A549 (cell line): ENCODE measurements around the gene RNF215. TPM values are rescaled to one million over a fixed set of nuclear protein-coding genes. Genes with fewer than 3 reads are reported as not detected.

Experiments used
- ATAC-seq, 2 experiments: fragments of 200-7000 bp in 1 of 2; fragments of >200 bp in 1 of 2; cut with Nextera tagmentation in 1 of 2; cut with Tn5 transposase in 1 of 2; 3 replicates each; pipeline versions ENCODE4 v1.8.0 to v1.9.1; 2018 to 2020; ENCODE audit warnings: mild to moderate bottlenecking in 1 of 2, moderate library complexity in 1 of 2
- CTCF ChIA-PET: fragments of 300-600 bp; sonication (Branson Sonifier 250); formaldehyde crosslinking; extraction: SDS; loops from one replicate; lab custom pipeline; 2021; ENCODE audit warnings: antibody characterized with exemption, inconsistent platforms; lab: Yijun Ruan, JAX
- POLR2A ChIA-PET: fragments of 350-600 bp; formaldehyde crosslinking; extraction: SDS; loops from one replicate; lab custom pipeline; 2021; ENCODE audit warnings: antibody characterized with exemption, inconsistent platforms; lab: Yijun Ruan, JAX
- DNase-seq, 2 experiments: peaks; one replicate each; pipeline versions ENCODE4 v3.0.0 to v3.0.0-alpha.2; 2011 to 2016; ENCODE audit warnings: low read depth in 1 of 2, low spot score in 1 of 2
- FAIRE-seq: peaks from 2 replicates; lab custom pipeline; 2011; peaks lifted over from hg19 to GRCh38; lab: Jason Lieb, UNC
- H3K27ac ChIP-seq, 2 experiments: fragments of >200 bp; sonication (Bioruptor Twin); formaldehyde crosslinking; 3 replicates each; pipeline ENCODE4 v1.5.1; 2016 to 2017
- H3K4me1 ChIP-seq: fragments of >200 bp; sonication (Bioruptor Twin); formaldehyde crosslinking; 3 replicates; pipeline ENCODE4 v1.6.1; 2016
- H3K4me2 ChIP-seq: fragments of >200 bp; sonication (Bioruptor Twin); formaldehyde crosslinking; 3 replicates; pipeline ENCODE4 v1.6.1; 2016
- H3K4me3 ChIP-seq: fragments of >200 bp; sonication (Bioruptor Twin); formaldehyde crosslinking; 3 replicates; pipeline ENCODE4 v1.5.1; 2016
- H3K9me3 ChIP-seq: fragments of >200 bp; sonication (Bioruptor Twin); formaldehyde crosslinking; 3 replicates; pipeline ENCODE4 v1.6.1; 2016
- CEBPB ChIP-seq, 2 experiments: fragments of >200 bp in 1 of 2; sonication (Bioruptor Twin) in 1 of 2; formaldehyde crosslinking in 1 of 2; IDR thresholded peaks; 2 replicates each; pipeline ENCODE4 v1.6.1; 2012 to 2016
- CHD4 ChIP-seq: fragments of 200-600 bp; sonication (generic); IDR thresholded peaks from 2 replicates; pipeline ENCODE4 v1.6.1; 2016; ENCODE audit warnings: antibody characterized with exemption, mild to moderate bottlenecking, borderline replicate concordance
- EP300 ChIP-seq, 2 experiments: fragments of >200 bp; sonication (Bioruptor Twin); formaldehyde crosslinking; IDR thresholded peaks; 2 replicates in 1 of 2; 3 replicates in 1 of 2; pipeline ENCODE4 v1.6.1; 2016 to 2017
- ESRRA ChIP-seq: fragments of 150-350 bp; IDR thresholded peaks from 2 replicates; pipeline ENCODE4 v1.6.1; 2014; ENCODE audit warnings: mild to moderate bottlenecking, low read length, borderline replicate concordance
- GATA3 ChIP-seq: IDR thresholded peaks from 2 replicates; pipeline ENCODE4 v1.6.1; 2012; ENCODE audit warnings: borderline replicate concordance
- HDAC2 ChIP-seq: fragments of 200-600 bp; sonication (generic); IDR thresholded peaks from 2 replicates; pipeline ENCODE4 v1.6.1; 2016
- HEYL ChIP-seq: fragments of 250-450 bp; sonication (Bioruptor Pico); IDR thresholded peaks from 2 replicates; pipeline ENCODE4 v1.8.0; 2021; ENCODE audit warnings: mild to moderate bottlenecking, moderate library complexity
- HOXA7 ChIP-seq: fragments of 250-450 bp; sonication (Bioruptor Pico); IDR thresholded peaks from 2 replicates; pipeline ENCODE4 v1.5.0; 2020; ENCODE audit warnings: mild to moderate bottlenecking, moderate library complexity
- JUNB ChIP-seq: fragments of >200 bp; sonication (Bioruptor Twin); formaldehyde crosslinking; IDR thresholded peaks from 2 replicates; pipeline ENCODE4 v1.6.1; 2016
- MAZ ChIP-seq: fragments of 150-350 bp; IDR thresholded peaks from 2 replicates; pipeline ENCODE4 v1.6.1; 2014; ENCODE audit warnings: antibody characterized with exemption, low read depth, low read length, borderline replicate concordance
- PHF8 ChIP-seq: fragments of 200-600 bp; sonication (generic); IDR thresholded peaks from 2 replicates; pipeline ENCODE4 v1.6.1; 2016; ENCODE audit warnings: low read depth, mild to moderate bottlenecking, antibody characterized with exemption, moderate library complexity, borderline replicate concordance
- RFX5 ChIP-seq: fragments of 450-650 bp; IDR thresholded peaks from 2 replicates; pipeline ENCODE4 v1.7.1; 2014; ENCODE audit warnings: antibody characterized with exemption, mild to moderate bottlenecking, moderate library complexity
- RNF2 ChIP-seq: fragments of 200-600 bp; sonication (generic); IDR thresholded peaks from 2 replicates; pipeline ENCODE4 v1.6.1; 2016; ENCODE audit warnings: low read depth, mild to moderate bottlenecking, antibody characterized with exemption, moderate library complexity, borderline replicate concordance
- TP53 ChIP-seq: fragments of 250-450 bp; sonication (Bioruptor Pico); IDR thresholded peaks from 2 replicates; pipeline ENCODE4 v1.5.0; 2021; ENCODE audit warnings: mild to moderate bottlenecking, moderate library complexity
- ZC3H11A ChIP-seq: fragments of 450-650 bp; IDR thresholded peaks from 2 replicates; pipeline ENCODE4 v1.6.1; 2014; ENCODE audit warnings: antibody characterized with exemption, mild to moderate bottlenecking
- ZFP36 ChIP-seq: fragments of 450-650 bp; IDR thresholded peaks from 2 replicates; pipeline ENCODE4 v1.6.1; 2014; ENCODE audit warnings: borderline replicate concordance; ENCODE audit not compliant: partially characterized antibody
- ZNF302 ChIP-seq: fragments of 250-450 bp; sonication (Bioruptor Pico); IDR thresholded peaks from 2 replicates; pipeline ENCODE4 v1.9.0; 2021; ENCODE audit warnings: inconsistent platforms, mild to moderate bottlenecking, moderate library complexity
- ZSCAN20 ChIP-seq: fragments of 250-450 bp; sonication (Bioruptor Pico); IDR thresholded peaks from 2 replicates; pipeline ENCODE4 v1.8.0; 2022; ENCODE audit warnings: mild to moderate bottlenecking, moderate library complexity
- WGBS: methylation state at CpG from one replicate; pipeline ENCODE4 v1.1.6; 2017; ENCODE audit errors: missing lambda C conversion rate; 5-methylcytosine and 5-hydroxymethylcytosine counted together
- polyA plus RNA-seq, 4 experiments: library from polyadenylated mRNA; depleted of rRNA in 3 of 4; stranded (reverse); fragments of >200 nt; fragmentation: RNase III in 1 of 4; extraction: RNeasy Plus Mini Kit Qiagen cat#74134 plus additional on column Dnase treatment in 1 of 4; gene quantifications; 2 replicates in 3 of 4; 3 replicates in 1 of 4; pipeline ENCODE4 v1.2.3, GENCODE V29; 2011 to 2017
- TF ChIP-seq, protein P1 (sequence below): IDR thresholded peaks from 2 replicates; pipeline ENCODE4 v1.6.1; 2012
- TF ChIP-seq, protein P2 (sequence below): fragments of >200 bp; sonication (Bioruptor Twin); formaldehyde crosslinking; IDR thresholded peaks from 3 replicates; pipeline ENCODE4 v1.6.1; 2016
- TF ChIP-seq, protein P3 (sequence below): IDR thresholded peaks from 2 replicates; pipeline ENCODE4 v1.6.1; 2012; ENCODE audit warnings: low read depth, borderline replicate concordance
- TF ChIP-seq, protein P4 (sequence below): fragments of >200 bp; sonication (Bioruptor Twin); formaldehyde crosslinking; IDR thresholded peaks from 2 replicates; pipeline ENCODE4 v1.6.1; 2016
- TF ChIP-seq, protein P5 (sequence below): fragments of 450-650 bp; IDR thresholded peaks from 2 replicates; pipeline ENCODE4 v1.6.1; 2014; ENCODE audit warnings: antibody characterized with exemption
- TF ChIP-seq, protein P6 (sequence below): fragments of 250-450 bp; sonication (Bioruptor Pico); IDR thresholded peaks from 2 replicates; pipeline ENCODE4 v1.5.0; 2021; ENCODE audit warnings: mild to moderate bottlenecking, moderate library complexity, borderline replicate concordance
- TF ChIP-seq, protein P7 (sequence below): fragments of 250-450 bp; sonication (Bioruptor Pico); IDR thresholded peaks from 2 replicates; pipeline ENCODE4 v1.5.0; 2020; ENCODE audit warnings: low read depth, mild to moderate bottlenecking, moderate library complexity

Gene RNF215
- polyA plus RNA-seq, 2 of the 4 experiments (the other 2 are of a cell fraction): 16.4 to 19.5 TPM

DNA sequence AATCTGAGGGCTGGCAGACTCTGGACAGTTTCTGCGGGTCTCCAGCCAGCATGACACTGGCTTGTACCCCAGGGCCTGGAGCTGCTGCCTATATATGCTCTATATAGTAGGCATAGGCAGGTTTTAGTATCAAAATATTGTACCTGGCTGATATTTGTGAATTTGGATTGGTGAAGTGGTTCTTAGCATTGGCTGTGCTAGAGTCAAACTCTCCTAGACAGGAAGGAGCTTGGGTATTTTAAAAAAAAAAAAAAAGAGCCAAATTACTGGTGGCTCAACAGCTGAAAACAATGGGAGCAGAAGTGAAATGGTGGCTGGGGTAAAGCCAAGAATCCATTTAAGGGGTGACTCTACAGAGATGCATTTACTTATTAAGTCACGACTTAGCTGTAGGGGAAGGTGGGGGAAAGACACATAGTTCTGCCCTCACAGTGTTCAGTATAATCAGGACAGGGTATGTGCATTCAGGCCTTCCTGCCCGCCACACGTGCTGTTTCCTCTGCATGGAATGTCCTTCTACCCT is 27.4 kb upstream of the RNF215 start:
- no peak for ATAC-seq
- no peak for FAIRE-seq
- DNase-seq: no peak
- H3K4me1 ChIP-seq: peaks cover 29% of the 10 kb centered on the region
- POLR2A ChIA-PET: no interaction called here
- no peak for TF ChIP-seq ZC3H11A
- TF ChIP-seq, protein P1, sequence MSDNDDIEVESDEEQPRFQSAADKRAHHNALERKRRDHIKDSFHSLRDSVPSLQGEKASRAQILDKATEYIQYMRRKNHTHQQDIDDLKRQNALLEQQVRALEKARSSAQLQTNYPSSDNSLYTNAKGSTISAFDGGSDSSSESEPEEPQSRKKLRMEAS: no peak
- TF ChIP-seq RFX5: no peak
- no peak for TF ChIP-seq JUNB
- TF ChIP-seq GATA3: no peak
- TF ChIP-seq ZNF302 (CRISPR knock-in tag): no peak
- TF ChIP-seq HEYL (CRISPR knock-in tag): no peak
- TF ChIP-seq ZFP36: no peak
- TF ChIP-seq TP53: no peak
- TF ChIP-seq PHF8: no peak
- no peak for TF ChIP-seq ZSCAN20 (CRISPR knock-in tag)
- no peak for TF ChIP-seq CEBPB (IDR thresholded peaks at IDR 0.05)
- TF ChIP-seq, protein P2, sequence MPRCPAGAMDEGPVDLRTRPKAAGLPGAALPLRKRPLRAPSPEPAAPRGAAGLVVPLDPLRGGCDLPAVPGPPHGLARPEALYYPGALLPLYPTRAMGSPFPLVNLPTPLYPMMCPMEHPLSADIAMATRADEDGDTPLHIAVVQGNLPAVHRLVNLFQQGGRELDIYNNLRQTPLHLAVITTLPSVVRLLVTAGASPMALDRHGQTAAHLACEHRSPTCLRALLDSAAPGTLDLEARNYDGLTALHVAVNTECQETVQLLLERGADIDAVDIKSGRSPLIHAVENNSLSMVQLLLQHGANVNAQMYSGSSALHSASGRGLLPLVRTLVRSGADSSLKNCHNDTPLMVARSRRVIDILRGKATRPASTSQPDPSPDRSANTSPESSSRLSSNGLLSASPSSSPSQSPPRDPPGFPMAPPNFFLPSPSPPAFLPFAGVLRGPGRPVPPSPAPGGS: no peak
- TF ChIP-seq, all 56 proteins: peak for 0
- Histone ChIP-seq H3K4me2 (no peak overlapping the region), H3K4me3 (no peak overlapping the region), H3K27ac (peak overlapping the region in 1 of 2 experiments; percentile 38; a peak in 1 of 6 replicates), H3K9me3 (no peaks in the 10 kb centered on the region)
- 89% methylated on average over 4 of the region's 4 CpGs for WGBS
- CTCF ChIA-PET: interaction anchor here (0.6 to 1.1 kb wide), 3 partner anchors 13 to 127 kb away, joined by 3 read pairs; no protein-coding TSS in a partner anchor

DNA sequence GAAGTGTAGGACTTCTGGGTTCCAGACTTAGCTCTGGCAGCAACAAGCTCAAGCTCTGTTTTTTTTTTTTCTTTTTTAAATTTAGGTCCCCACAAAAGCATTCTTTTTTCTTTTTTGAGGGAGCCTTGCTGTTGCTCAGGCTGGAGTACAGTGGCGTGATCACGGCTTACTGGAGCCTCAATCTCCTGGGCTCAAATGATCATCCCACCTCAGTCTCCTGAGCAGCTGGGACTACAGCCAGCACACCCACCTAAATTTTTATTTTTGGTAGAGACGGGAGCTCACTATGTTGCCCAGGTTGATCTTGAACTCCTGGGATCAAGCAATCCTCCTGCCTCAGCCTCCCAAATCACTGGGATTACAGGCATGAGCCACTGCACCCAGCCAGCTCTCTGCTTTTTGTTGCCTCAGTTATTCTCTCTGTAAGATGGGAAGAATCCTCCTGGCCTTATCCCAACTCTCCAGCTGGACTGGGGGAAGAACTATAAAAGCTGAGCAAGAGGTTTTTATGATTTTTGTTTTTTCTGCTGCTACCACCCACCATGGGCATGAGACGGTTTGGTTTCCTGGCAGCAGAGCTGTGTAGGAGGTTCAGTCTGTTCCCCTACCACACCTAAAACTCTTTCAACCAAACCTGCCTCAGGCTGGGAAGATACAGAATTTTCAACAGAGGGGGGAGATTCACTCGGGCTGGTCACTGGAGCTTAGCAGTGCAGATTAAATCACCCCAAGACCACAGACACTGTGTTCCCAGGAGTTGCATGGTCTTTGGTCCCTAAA is 26.7 kb upstream of the RNF215 start:
- ChIA-PET POLR2A (interaction anchor here (0.9 to 1.8 kb wide), 2 partner anchors 9 to 11 kb away, joined by 5 to 6 read pairs; no protein-coding TSS in a partner anchor), CTCF (interaction anchor here (0.7 to 1.3 kb wide), 5 partner anchors 8 to 144 kb away, joined by 3 to 6 read pairs (median 4); partner anchors contain the start of gene SEC14L2)
- Histone ChIP-seq H3K4me3 (no peak overlapping the region), H3K27ac (peak overlapping the region in 1 of 2 experiments; percentile 38; a peak in 1 of 6 replicates), H3K4me2 (no peak overlapping the region), H3K4me1 (peaks cover 23% of the 10 kb centered on the region), H3K9me3 (no peaks in the 10 kb centered on the region)
- FAIRE-seq: no peak
- no peak for DNase-seq
- TF ChIP-seq HOXA7 (CRISPR knock-in tag): no peak
- TF ChIP-seq, protein P3, sequence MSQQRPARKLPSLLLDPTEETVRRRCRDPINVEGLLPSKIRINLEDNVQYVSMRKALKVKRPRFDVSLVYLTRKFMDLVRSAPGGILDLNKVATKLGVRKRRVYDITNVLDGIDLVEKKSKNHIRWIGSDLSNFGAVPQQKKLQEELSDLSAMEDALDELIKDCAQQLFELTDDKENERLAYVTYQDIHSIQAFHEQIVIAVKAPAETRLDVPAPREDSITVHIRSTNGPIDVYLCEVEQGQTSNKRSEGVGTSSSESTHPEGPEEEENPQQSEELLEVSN: no peak
- TF ChIP-seq, protein P4, sequence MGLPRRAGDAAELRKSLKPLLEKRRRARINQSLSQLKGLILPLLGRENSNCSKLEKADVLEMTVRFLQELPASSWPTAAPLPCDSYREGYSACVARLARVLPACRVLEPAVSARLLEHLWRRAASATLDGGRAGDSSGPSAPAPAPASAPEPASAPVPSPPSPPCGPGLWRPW: no peak
- no peak for TF ChIP-seq CHD4
- TF ChIP-seq ESRRA: no peak
- no peak for TF ChIP-seq MAZ
- TF ChIP-seq EP300 (IDR thresholded peaks at IDR 0.05): no peak
- ATAC-seq: no peak
- WGBS: 91% methylated on average over 5 of the region's 5 CpGs

DNA sequence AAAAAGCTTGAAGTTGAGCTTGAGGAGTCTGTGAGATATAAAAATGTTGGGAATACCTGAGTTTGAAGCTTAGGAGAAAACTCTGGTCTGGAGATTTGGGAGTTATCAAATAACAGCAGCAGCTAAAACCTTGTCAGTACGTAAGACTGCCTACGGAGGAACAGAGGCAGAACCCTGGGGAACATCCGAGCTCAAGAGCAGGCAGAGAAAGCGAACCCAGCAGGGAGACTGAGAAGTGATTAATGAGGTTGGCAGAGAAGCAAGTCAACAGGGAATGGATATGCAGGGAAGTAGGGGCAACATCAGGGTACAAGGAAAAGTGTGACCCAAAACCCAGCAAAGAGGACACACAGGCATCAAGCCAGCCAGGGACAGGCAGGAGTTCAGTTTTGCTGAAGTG is 25.8 kb upstream of the RNF215 start:
- no peak overlapping the region for H3K4me3 ChIP-seq
- WGBS: 95% methylated on average over 4 of the region's 4 CpGs
- TF ChIP-seq, protein P5, sequence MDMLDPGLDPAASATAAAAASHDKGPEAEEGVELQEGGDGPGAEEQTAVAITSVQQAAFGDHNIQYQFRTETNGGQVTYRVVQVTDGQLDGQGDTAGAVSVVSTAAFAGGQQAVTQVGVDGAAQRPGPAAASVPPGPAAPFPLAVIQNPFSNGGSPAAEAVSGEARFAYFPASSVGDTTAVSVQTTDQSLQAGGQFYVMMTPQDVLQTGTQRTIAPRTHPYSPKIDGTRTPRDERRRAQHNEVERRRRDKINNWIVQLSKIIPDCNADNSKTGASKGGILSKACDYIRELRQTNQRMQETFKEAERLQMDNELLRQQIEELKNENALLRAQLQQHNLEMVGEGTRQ: no peak
- TF ChIP-seq ESRRA (no peak), HOXA7 (CRISPR knock-in tag) (no peak), HDAC2 (no peak), RNF2 (no peak), MAZ (no peak), JUNB (no peak)
- TF ChIP-seq, protein P1: no peak
- TF ChIP-seq, protein P6, sequence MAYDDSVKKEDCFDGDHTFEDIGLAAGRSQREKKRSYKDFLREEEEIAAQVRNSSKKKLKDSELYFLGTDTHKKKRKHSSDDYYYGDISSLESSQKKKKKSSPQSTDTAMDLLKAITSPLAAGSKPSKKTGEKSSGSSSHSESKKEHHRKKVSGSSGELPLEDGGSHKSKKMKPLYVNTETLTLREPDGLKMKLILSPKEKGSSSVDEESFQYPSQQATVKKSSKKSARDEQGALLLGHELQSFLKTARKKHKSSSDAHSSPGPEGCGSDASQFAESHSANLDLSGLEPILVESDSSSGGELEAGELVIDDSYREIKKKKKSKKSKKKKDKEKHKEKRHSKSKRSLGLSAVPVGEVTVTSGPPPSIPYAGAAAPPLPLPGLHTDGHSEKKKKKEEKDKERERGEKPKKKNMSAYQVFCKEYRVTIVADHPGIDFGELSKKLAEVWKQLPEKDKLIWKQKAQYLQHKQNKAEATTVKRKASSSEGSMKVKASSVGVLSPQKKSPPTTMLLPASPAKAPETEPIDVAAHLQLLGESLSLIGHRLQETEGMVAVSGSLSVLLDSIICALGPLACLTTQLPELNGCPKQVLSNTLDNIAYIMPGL (CRISPR knock-in tag): no peak
- TF ChIP-seq, protein P7, sequence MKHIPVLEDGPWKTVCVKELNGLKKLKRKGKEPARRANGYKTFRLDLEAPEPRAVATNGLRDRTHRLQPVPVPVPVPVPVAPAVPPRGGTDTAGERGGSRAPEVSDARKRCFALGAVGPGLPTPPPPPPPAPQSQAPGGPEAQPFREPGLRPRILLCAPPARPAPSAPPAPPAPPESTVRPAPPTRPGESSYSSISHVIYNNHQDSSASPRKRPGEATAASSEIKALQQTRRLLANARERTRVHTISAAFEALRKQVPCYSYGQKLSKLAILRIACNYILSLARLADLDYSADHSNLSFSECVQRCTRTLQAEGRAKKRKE (CRISPR knock-in tag): no peak
- no peak for DNase-seq
- no peak for ATAC-seq
- no peak overlapping the region for H3K4me2 ChIP-seq
- H3K9me3 ChIP-seq: no peaks in the 10 kb centered on the region
- POLR2A ChIA-PET: interaction anchor here (1.8 kb wide), 1 partner anchor 12 kb away, joined by 5 read pairs; no protein-coding TSS in a partner anchor
- peaks cover 23% of the 10 kb centered on the region for H3K4me1 ChIP-seq
- CTCF ChIA-PET: interaction anchor here (1.1 to 2.7 kb wide), 4 partner anchors 9 to 145 kb away, joined by 3 to 9 read pairs (median 6); partner anchors contain the start of genes CCDC157 and SF3A1
- H3K27ac ChIP-seq: no peak overlapping the region
- no peak for FAIRE-seq
